Measurements from ENCODE around the gene NDUFB1.

Gene NDUFB1

GRCh38 chr14:92074555-92074954 lies 47.0 kb downstream of the NDUFB1 start:
- H3K9ac ChIP-seq (ENCODE audit: low read depth, low read length) = no peak overlapping the region
- H3K4me3 ChIP-seq (ENCODE audit: low read depth, low read length) = no peak overlapping the region
- no peaks in the 10 kb centered on the region for H3K36me3 ChIP-seq (ENCODE audit: control insufficient read depth, insufficient read depth, low read length)
- no peaks in the 10 kb centered on the region for H3K27me3 ChIP-seq (ENCODE audit: control insufficient read depth, insufficient read depth, low read length)
- no peaks in the 10 kb centered on the region for H3K4me1 ChIP-seq (ENCODE audit: control insufficient read depth, insufficient read depth, low read length)
- no peaks in the 10 kb centered on the region for H3K9me3 ChIP-seq (ENCODE audit: control insufficient read depth, insufficient read depth, low read length)

All from iPS-15b (cell line).